ENCODE data around the gene SSBP1. TPM values are rescaled to one million over a fixed set of nuclear protein-coding genes. Genes with fewer than 3 reads are reported as not detected.

The SSBP1 gene
- total RNA-seq, 4 donors from 2014 or later: 12.9 to 83.8 (median 50.7) TPM

DNA sequence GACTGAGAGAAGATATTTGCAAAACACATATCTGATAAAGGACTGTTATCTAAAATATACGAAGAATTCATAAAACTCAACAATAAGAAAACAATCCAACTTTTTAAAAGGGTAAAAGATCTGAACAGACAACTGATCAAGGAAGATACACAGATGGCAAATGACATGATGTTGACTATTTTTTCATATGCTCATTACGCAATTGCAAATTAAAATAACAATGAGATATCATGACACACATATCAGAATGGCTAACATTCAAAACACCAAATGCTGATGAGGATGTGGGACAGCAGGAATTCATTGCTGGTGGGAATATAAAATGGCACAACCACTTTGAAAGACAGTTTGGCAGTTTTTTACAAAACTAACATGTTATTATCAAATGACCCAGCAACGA, 45.1 kb upstream of the SSBP1 start:
- 88 to 91% methylated on average over 3 of the region's 3 CpGs for WGBS, 2 donors (ENCODE audit: low coverage in 1 of 2)
- Histone ChIP-seq H3K36me3 (no peaks in the 10 kb centered on the region), H3K27ac (no peak overlapping the region), H3K9me3 (no peaks in the 10 kb centered on the region), H3K27me3 (no peaks in the 10 kb centered on the region), H3K4me1 (peaks cover 7 to 31% (median 25%) of the 10 kb centered on the region in 4 donors), H3K4me3 (no peak overlapping the region)
- intact Hi-C loops (cut with DNase I; ENCODE audit: low total_unique reads) (no loop called here), in situ Hi-C loops (cut with MboI; ENCODE audit: low pct_ligation_motif_present in 1 of 4, low pct_unique_long_range_greater_than_20kb in 1 of 4, low sequenced_read_pairs in 3 of 4) (no loop called here)
- TF ChIP-seq POLR2AphosphoS5 (IDR thresholded peaks at IDR 0.05): no peak
- TF ChIP-seq POLR2A (IDR thresholded peaks at IDR 0.05): no peak
- TF ChIP-seq, protein P1, sequence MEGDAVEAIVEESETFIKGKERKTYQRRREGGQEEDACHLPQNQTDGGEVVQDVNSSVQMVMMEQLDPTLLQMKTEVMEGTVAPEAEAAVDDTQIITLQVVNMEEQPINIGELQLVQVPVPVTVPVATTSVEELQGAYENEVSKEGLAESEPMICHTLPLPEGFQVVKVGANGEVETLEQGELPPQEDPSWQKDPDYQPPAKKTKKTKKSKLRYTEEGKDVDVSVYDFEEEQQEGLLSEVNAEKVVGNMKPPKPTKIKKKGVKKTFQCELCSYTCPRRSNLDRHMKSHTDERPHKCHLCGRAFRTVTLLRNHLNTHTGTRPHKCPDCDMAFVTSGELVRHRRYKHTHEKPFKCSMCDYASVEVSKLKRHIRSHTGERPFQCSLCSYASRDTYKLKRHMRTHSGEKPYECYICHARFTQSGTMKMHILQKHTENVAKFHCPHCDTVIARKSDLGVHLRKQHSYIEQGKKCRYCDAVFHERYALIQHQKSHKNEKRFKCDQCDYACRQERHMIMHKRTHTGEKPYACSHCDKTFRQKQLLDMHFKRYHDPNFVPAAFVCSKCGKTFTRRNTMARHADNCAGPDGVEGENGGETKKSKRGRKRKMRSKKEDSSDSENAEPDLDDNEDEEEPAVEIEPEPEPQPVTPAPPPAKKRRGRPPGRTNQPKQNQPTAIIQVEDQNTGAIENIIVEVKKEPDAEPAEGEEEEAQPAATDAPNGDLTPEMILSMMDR (IDR thresholded peaks at IDR 0.05): no peak
- no peak for TF ChIP-seq EP300 (IDR thresholded peaks at IDR 0.05; ENCODE audit: low read depth)
- DNase-seq: no peak

DNA sequence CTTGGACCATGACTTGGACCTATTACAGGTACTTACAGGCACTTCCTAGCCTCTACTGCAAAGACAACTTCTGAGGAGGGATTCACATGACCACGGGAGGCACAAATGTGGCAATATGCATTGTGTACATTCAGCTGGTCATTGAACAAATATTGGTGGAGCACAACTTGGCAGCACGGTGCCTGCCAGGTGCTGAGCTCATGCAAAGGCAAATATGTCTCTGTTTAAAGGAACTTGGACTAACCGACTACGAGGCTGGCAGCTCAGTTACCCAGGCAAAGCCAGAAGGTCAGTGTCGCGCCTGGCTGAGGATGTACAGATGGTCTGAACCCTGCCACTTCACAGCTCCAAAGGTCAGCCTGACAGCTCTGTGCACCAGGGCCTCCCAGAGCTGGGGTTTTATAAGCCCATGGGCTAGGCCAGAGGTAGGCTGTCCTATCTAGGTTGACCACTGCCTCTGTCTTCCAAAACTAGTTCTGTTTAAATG, 42.3 kb upstream of the SSBP1 start:
- H3K9me3 ChIP-seq: no peaks in the 10 kb centered on the region
- 57% methylated on average over 5 of the region's 6 CpGs; no CpG with 5 or more reads in 1 of the 2 donors for WGBS, 2 donors (ENCODE audit: low coverage in 1 of 2)
- intact Hi-C loops (cut with DNase I; ENCODE audit: low total_unique reads) (no loop called here), in situ Hi-C loops (cut with MboI; ENCODE audit: low pct_ligation_motif_present in 1 of 4, low pct_unique_long_range_greater_than_20kb in 1 of 4, low sequenced_read_pairs in 3 of 4) (no loop called here)
- peaks cover 7 to 46% (median 34%) of the 10 kb centered on the region in 4 donors for H3K4me1 ChIP-seq
- no peaks in the 10 kb centered on the region for H3K36me3 ChIP-seq
- H3K27me3 ChIP-seq: no peaks in the 10 kb centered on the region
- peak; percentile 37 for DNase-seq
- TF ChIP-seq POLR2AphosphoS5 (IDR thresholded peaks at IDR 0.05): no peak
- no peak for TF ChIP-seq POLR2A (IDR thresholded peaks at IDR 0.05)
- TF ChIP-seq, protein P1 (IDR thresholded peaks at IDR 0.05): no peak
- no peak for TF ChIP-seq EP300 (IDR thresholded peaks at IDR 0.05; ENCODE audit: low read depth)
- peak overlapping the region in 3 of 4 donors; percentile 7 to 34 (median 7) for H3K27ac ChIP-seq
- H3K4me3 ChIP-seq: no peak overlapping the region

DNA sequence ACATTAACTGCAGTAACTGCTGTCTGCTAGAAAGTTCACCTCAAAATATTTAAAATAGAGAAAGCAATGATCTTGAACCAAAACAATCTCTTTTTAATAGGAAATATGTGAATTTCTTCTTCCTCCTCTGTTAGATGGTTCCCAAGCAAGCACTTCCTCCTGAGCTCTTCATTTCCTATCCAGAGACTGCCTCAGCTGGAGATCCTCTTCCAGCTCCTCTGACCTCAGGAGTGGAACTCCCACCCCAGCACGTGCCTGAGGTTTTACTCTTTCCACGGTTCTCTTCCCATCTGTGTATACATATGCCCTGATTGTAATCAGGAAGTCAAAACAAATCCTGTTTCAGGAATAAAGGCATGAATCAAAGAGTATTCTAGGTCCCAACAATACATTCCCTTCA, 41.8 kb upstream of the SSBP1 start:
- Histone ChIP-seq H3K36me3 (no peaks in the 10 kb centered on the region), H3K27ac (peak overlapping the region in 3 of 4 donors; percentile 7 to 34 (median 7)), H3K4me3 (no peak overlapping the region), H3K4me1 (peaks cover 7 to 48% (median 35%) of the 10 kb centered on the region in 4 donors), H3K27me3 (no peaks in the 10 kb centered on the region), H3K9me3 (no peaks in the 10 kb centered on the region)
- DNase-seq: no peak
- 26 to 40% methylated on average over 1 to 2 of the region's 2 CpGs for WGBS, 2 donors (ENCODE audit: low coverage in 1 of 2)
- intact Hi-C loops (cut with DNase I; ENCODE audit: low total_unique reads) (no loop called here), in situ Hi-C loops (cut with MboI; ENCODE audit: low pct_ligation_motif_present in 1 of 4, low pct_unique_long_range_greater_than_20kb in 1 of 4, low sequenced_read_pairs in 3 of 4) (no loop called here)
- TF ChIP-seq, protein P1 (IDR thresholded peaks at IDR 0.05): no peak
- no peak for TF ChIP-seq EP300 (IDR thresholded peaks at IDR 0.05; ENCODE audit: low read depth)

DNA sequence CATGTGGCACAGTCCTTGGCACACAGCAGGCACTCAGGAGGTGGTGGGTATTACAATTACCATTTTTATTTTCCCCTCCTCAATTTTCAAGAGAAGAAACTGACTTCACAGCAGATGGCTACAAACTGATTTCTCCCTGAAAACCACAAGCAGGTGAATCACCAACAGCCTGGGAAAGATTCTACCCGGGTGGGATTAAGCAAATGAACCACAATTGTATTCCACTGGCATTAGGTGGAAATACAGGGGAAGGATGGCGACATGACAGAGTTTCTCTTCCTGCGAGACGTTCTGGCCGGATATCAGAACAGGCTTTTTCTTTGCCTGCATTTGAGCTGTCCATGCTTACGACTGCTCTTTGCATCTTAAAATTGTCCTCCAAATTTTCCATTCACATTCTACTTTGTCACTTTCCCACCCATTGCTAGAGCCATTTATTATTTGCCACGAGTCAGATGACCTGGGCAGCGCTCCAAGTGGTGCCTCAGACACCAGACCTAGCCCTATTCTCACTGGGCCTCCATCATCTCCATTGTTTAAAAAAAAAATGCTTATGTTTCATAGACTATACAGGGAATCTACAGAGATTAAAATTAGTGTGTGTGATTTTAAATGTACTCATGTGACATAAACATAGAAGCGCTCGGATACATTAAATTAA, 40.8 kb upstream of the SSBP1 start:
- in situ Hi-C loops (cut with MboI; ENCODE audit: low pct_ligation_motif_present in 1 of 4, low pct_unique_long_range_greater_than_20kb in 1 of 4, low sequenced_read_pairs in 3 of 4) (no loop called here), intact Hi-C loops (cut with DNase I; ENCODE audit: low total_unique reads) (no loop called here)
- 80 to 82% methylated on average over 8 to 10 of the region's 10 CpGs for WGBS, 2 donors (ENCODE audit: low coverage in 1 of 2)
- no peak for DNase-seq
- TF ChIP-seq, protein P1 (IDR thresholded peaks at IDR 0.05): no peak
- peaks cover 7 to 48% (median 36%) of the 10 kb centered on the region in 4 donors for H3K4me1 ChIP-seq
- no peak overlapping the region for H3K4me3 ChIP-seq
- H3K9me3 ChIP-seq: no peaks in the 10 kb centered on the region
- H3K36me3 ChIP-seq: no peaks in the 10 kb centered on the region
- no peak overlapping the region for H3K27ac ChIP-seq
- no peaks in the 10 kb centered on the region for H3K27me3 ChIP-seq

All from transverse colon (tissue), 4 donors.